Fibroblast of the aortic adventitia (primary cell): ENCODE measurements around the gene MEGF10. TPM values are rescaled to one million over a fixed set of nuclear protein-coding genes. Genes with fewer than 3 reads are reported as not detected.
"Not testable (repeated sequence)": the region's sequence is repeated elsewhere in the genome, so short reads cannot be mapped to it uniquely, and the experiment has no call there.

Experiments
- DNase-seq: peaks from one replicate; pipeline ENCODE4 v3.0.0-alpha.2; 2010; ENCODE audit warnings: low read depth
- H3K4me3 ChIP-seq: 2 replicates; pipeline ENCODE4 v1.5.1; 2011; ENCODE audit warnings: low read depth, mild to moderate bottlenecking, control low read depth, low read length, moderate library complexity
- total RNA-seq: library from RNA; depleted of rRNA; stranded (reverse); fragments of >200 nt; gene quantifications from 2 replicates; pipeline ENCODE4 v1.2.3, GENCODE V29; 2012; ENCODE audit warnings: low replicate concordance
- TF ChIP-seq, protein P1 (sequence below): IDR thresholded peaks from 2 replicates; pipeline ENCODE4 v1.5.1; 2011; ENCODE audit warnings: mild to moderate bottlenecking, low read length, control low read depth, inconsistent platforms; ENCODE audit not compliant: insufficient read depth

The MEGF10 gene
- total RNA-seq, 1 donor, result not detected

- no peak for DNase-seq
- TF ChIP-seq, protein P1, sequence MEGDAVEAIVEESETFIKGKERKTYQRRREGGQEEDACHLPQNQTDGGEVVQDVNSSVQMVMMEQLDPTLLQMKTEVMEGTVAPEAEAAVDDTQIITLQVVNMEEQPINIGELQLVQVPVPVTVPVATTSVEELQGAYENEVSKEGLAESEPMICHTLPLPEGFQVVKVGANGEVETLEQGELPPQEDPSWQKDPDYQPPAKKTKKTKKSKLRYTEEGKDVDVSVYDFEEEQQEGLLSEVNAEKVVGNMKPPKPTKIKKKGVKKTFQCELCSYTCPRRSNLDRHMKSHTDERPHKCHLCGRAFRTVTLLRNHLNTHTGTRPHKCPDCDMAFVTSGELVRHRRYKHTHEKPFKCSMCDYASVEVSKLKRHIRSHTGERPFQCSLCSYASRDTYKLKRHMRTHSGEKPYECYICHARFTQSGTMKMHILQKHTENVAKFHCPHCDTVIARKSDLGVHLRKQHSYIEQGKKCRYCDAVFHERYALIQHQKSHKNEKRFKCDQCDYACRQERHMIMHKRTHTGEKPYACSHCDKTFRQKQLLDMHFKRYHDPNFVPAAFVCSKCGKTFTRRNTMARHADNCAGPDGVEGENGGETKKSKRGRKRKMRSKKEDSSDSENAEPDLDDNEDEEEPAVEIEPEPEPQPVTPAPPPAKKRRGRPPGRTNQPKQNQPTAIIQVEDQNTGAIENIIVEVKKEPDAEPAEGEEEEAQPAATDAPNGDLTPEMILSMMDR, result no peak
- no peak overlapping the region for H3K4me3 ChIP-seq
Measured at GRCh38 chr5:127307868-127308267, 17.3 kb downstream of the MEGF10 start.

- DNase-seq, H3K4me3 ChIP-seq: not testable (repeated sequence)
Measured at GRCh38 chr5:127308325-127308724, 17.7 kb downstream of the MEGF10 start.

DNA sequence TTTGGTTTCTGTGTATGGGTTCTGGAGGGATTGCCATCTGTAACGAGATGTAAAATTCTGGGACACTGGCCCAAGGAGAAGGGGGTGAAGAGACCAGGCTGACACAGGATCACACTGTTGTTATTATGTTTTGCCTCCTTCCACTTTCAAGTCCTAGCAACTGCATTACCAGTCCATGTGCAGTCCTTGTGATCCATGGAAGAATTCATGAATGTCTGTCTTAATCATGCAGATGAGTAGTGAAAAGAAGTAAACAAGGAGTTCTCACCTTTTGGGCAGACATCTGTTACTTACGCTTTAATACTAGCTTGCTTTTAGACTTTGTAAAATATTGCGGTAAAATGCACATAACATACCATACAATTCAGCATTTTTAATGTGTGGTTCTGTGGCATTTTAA, 18.3 kb downstream of the MEGF10 start:
- TF ChIP-seq, protein P1, result no peak

DNA sequence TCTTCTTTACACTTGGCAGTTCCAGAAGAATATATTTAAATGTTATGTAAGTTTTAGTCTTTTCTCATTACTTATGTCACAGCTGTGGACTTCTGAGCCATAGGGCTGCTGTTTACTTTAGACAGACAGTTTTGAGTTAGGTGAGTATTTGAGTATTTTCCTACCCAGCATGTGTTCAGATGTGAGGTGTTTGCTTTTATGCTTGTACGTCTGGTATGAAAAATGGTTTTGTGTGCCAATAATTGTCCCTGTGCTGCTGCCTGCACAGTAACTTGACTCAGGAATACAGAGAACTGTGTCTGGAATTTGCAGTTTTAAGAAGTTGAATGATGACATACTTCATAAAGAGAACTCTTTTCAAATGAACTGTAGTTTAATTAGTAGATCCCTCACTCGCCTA, 20.8 kb downstream of the MEGF10 start:
- TF ChIP-seq, protein P1, result no peak
- no peak overlapping the region for H3K4me3 ChIP-seq
- DNase-seq, result no peak

More for the DNA sequence above, 18.3 kb downstream of the MEGF10 start:
- DNase-seq, result no peak
- no peak overlapping the region for H3K4me3 ChIP-seq

DNA sequence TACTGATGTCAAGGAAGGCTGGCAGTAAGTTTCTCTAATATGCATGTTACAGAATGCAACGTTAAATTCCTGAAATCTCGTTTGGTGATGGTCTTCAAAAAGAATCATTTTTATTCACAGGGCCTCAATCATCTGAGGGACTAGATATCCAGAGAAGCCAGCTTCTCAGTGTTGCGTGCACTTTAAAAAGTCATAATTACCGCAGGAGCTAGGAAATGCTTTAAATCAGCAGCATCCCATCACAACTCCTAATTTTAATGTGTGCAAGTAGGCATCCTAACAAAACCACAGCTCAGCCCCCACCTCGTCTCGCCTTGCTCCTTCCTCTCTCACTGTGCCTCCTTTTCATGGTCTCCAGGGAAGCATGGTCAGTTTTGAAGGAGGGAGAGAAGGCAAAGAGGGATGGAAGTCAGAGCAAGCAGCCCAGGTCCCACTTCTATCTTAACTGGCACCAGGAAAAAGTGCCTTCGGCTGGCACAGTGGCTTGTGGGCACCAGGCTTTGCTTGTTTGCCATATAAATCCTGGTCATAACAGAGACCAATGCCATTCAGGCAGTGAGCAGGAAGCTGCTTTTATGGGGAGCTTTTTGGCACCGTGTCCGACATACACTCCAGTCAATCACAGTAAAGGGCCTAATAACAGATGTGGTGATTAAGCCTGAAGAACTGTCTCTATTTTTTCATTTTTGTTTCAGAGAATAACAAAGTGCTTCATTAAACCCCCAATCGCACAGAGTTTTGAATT, 21.4 kb downstream of the MEGF10 start:
- DNase-seq, result no peak
- H3K4me3 ChIP-seq, result no peak overlapping the region
- TF ChIP-seq, protein P1, result no peak

GRCh38 chr5:127313379-127313778, 22.8 kb downstream of the MEGF10 start:
- TF ChIP-seq, protein P1, result no peak
- H3K4me3 ChIP-seq, result no peak overlapping the region
- DNase-seq, result no peak

DNA sequence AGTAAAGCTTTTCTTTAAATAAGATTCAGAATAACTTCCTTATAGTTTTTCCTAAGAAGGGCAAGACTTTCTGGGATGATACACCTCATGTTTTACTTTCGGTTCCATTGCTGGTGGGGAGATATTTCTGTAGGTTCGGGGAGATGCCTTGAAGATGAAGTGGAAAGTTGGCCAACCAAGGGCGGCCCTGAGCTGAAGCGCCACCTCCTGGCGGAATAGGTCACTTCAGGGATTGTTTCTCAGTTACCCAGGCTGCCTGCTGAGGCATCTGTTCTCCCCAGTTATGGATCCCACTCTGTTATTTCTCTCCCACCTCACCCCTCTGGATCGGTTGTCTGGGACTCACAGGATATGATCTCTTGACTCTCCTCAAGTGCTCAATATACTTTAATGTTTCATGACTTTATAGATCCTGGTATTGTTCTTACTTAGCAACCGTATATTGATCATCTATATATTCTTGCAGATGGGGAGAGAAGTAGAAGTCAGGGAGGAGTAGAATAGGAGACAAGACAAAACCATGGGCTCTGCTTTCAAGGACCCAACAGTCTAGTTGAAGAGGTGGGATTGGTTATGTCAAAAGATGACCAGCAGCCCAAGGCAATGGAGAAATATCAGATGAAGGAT, 23.4 kb downstream of the MEGF10 start:
- DNase-seq, result peak; percentile 72
- TF ChIP-seq, protein P1, result peak; percentile 84
- H3K4me3 ChIP-seq, result no peak overlapping the region
